OCI-LY3 (cell line): Measurements from ENCODE around the gene ZNF444.

Experiments
- H2AFZ ChIP-seq: fragments of 200-600, 300-600 bp; shearing (Covaris generic); 2 replicates; pipeline ENCODE4 v1.6.0; 2014; ENCODE audit warnings: antibody characterized with exemption, low read depth, low read length
- H3K27ac ChIP-seq: fragments of 200-600, 300-600 bp; sonication (generic); 2 replicates; pipeline ENCODE4 v1.5.1; 2014; ENCODE audit warnings: mild to moderate bottlenecking, low read length, moderate library complexity, mixed read lengths
- H3K27me3 ChIP-seq: fragments of 200-600, 300-600 bp; sonication (generic); 2 replicates; pipeline ENCODE4 v1.6.1; 2014; ENCODE audit warnings: low read depth, low read length, mixed read lengths
- H3K36me3 ChIP-seq: fragments of 200-600, 300-600 bp; sonication (generic); replicated peaks from 2 replicates; pipeline ENCODE3; 2014; ENCODE audit warnings: low read depth, low read length, mixed read lengths
- H3K4me1 ChIP-seq: fragments of 300-600, 200-600 bp; sonication (generic); 2 replicates; pipeline ENCODE4 v1.6.1; 2014; ENCODE audit warnings: low read length, mixed read lengths
- H3K4me2 ChIP-seq: fragments of 200-600, 300-600 bp; sonication (generic); 2 replicates; pipeline ENCODE4 v1.6.1; 2014; ENCODE audit warnings: low read length, mixed read lengths
- H3K4me3 ChIP-seq: fragments of 300-600, 200-600 bp; sonication (generic); 2 replicates; pipeline ENCODE4 v1.5.1; 2014; ENCODE audit warnings: antibody characterized with exemption, mild to moderate bottlenecking, low read length, moderate library complexity
- H3K79me2 ChIP-seq: fragments of 300-600, 200-600 bp; shearing (Covaris generic); 2 replicates; pipeline ENCODE4 v1.6.1; 2014; ENCODE audit warnings: mild to moderate bottlenecking, low read length, mixed read lengths
- H3K9ac ChIP-seq: fragments of 300-600, 200-600 bp; shearing (Covaris generic); 2 replicates; pipeline ENCODE4 v1.6.0; 2014; ENCODE audit warnings: mild to moderate bottlenecking, low read length, moderate library complexity
- H3K9me3 ChIP-seq: fragments of 200-600, 300-600 bp; shearing (Covaris generic); 2 replicates; pipeline ENCODE4 v1.6.1; 2014; ENCODE audit warnings: low read length, mixed read lengths; ENCODE audit not compliant: insufficient read depth
- H4K20me1 ChIP-seq: fragments of 200-600, 300-600 bp; sonication (generic); 2 replicates; pipeline ENCODE4 v1.6.1; 2016; ENCODE audit warnings: low read length, mixed read lengths; ENCODE audit not compliant: insufficient read depth
- CTCF ChIP-seq: fragments of 200-600, 300-600 bp; sonication (generic); IDR thresholded peaks from 2 replicates; pipeline ENCODE4 v1.5.1; 2014; ENCODE audit warnings: antibody characterized with exemption, low read length, low read depth
- EZH2phosphoT487 ChIP-seq: fragments of 200-600 bp; shearing (Covaris generic); IDR thresholded peaks from 2 replicates; pipeline ENCODE4 v1.6.1; 2018; ENCODE audit warnings: antibody characterized with exemption, mixed run types, low read depth

The ZNF444 gene

GRCh38 chr19:56142087-56142787 is 1.1 kb downstream of the ZNF444 start:
- H3K4me2 ChIP-seq: peak overlapping the region; percentile 66
- peaks cover 18% of the 10 kb centered on the region for H3K4me1 ChIP-seq
- H2AFZ ChIP-seq: no peak overlapping the region
- peak overlapping the region; percentile 38; the same call in 1 of the 2 replicates for H3K9ac ChIP-seq
- peaks cover 8% of the 10 kb centered on the region for H3K36me3 ChIP-seq
- TF ChIP-seq CTCF (no peak), EZH2phosphoT487 (no peak)
- H4K20me1 ChIP-seq: no peaks in the 10 kb centered on the region
- no peaks in the 10 kb centered on the region for H3K27me3 ChIP-seq
- no peaks in the 10 kb centered on the region for H3K9me3 ChIP-seq
- H3K27ac ChIP-seq: no peak overlapping the region
- peaks cover 53% of the 10 kb centered on the region for H3K79me2 ChIP-seq
- H3K4me3 ChIP-seq: peak overlapping the region; percentile 90

GRCh38 chr19:56142897-56143434 is 1.9 kb downstream of the ZNF444 start:
- H2AFZ ChIP-seq: no peak overlapping the region
- H3K79me2 ChIP-seq: peaks cover 53% of the 10 kb centered on the region
- H4K20me1 ChIP-seq: no peaks in the 10 kb centered on the region
- no peak for TF ChIP-seq CTCF
- no peak for TF ChIP-seq EZH2phosphoT487
- no peaks in the 10 kb centered on the region for H3K9me3 ChIP-seq
- no peak overlapping the region for H3K9ac ChIP-seq
- peaks cover 15% of the 10 kb centered on the region for H3K36me3 ChIP-seq
- no peak overlapping the region for H3K27ac ChIP-seq
- H3K4me1 ChIP-seq: peaks cover 18% of the 10 kb centered on the region
- no peaks in the 10 kb centered on the region for H3K27me3 ChIP-seq
- no peak overlapping the region for H3K4me3 ChIP-seq
- no peak overlapping the region for H3K4me2 ChIP-seq

GRCh38 chr19:56144376-56144775 is 3.3 kb downstream of the ZNF444 start:
- no peak overlapping the region for H2AFZ ChIP-seq
- peaks cover 18% of the 10 kb centered on the region for H3K4me1 ChIP-seq
- peaks cover 53% of the 10 kb centered on the region for H3K79me2 ChIP-seq
- H3K4me2 ChIP-seq: no peak overlapping the region
- no peak overlapping the region for H3K27ac ChIP-seq
- H3K36me3 ChIP-seq: peaks cover 24% of the 10 kb centered on the region
- no peaks in the 10 kb centered on the region for H4K20me1 ChIP-seq
- no peaks in the 10 kb centered on the region for H3K27me3 ChIP-seq
- TF ChIP-seq CTCF (no peak), EZH2phosphoT487 (no peak)
- H3K9me3 ChIP-seq: no peaks in the 10 kb centered on the region
- no peak overlapping the region for H3K9ac ChIP-seq
- no peak overlapping the region for H3K4me3 ChIP-seq

- peaks cover 15% of the 10 kb centered on the region for H3K4me1 ChIP-seq
- H3K9ac ChIP-seq: no peak overlapping the region
- H3K4me2 ChIP-seq: no peak overlapping the region
- no peaks in the 10 kb centered on the region for H3K27me3 ChIP-seq
- H3K27ac ChIP-seq: no peak overlapping the region
- no peak overlapping the region for H3K4me3 ChIP-seq
- H3K9me3 ChIP-seq: no peaks in the 10 kb centered on the region
- H3K79me2 ChIP-seq: peaks cover 56% of the 10 kb centered on the region
- H4K20me1 ChIP-seq: 0 out of 2 replicates have a peak, but pooled peaks cover 3% of the 10 kb centered on the region
- H3K36me3 ChIP-seq: peaks cover 28% of the 10 kb centered on the region
- TF ChIP-seq CTCF: no peak
- TF ChIP-seq EZH2phosphoT487: no peak
- H2AFZ ChIP-seq: no peak overlapping the region
These were observed 3.7 kb downstream of the ZNF444 start for GRCh38 chr19:56144831-56145230.
